ENCODE data around the gene TMEM88. TPM values are rescaled to one million over a fixed set of nuclear protein-coding genes. Genes with fewer than 3 reads are reported as not detected.
"Not testable (repeated sequence)": the region's sequence is repeated elsewhere in the genome, so short reads cannot be mapped to it uniquely, and the experiment has no call there.

TMEM88 gene
- total RNA-seq, 1 experiment from 2014 or later, result not detected

DNA sequence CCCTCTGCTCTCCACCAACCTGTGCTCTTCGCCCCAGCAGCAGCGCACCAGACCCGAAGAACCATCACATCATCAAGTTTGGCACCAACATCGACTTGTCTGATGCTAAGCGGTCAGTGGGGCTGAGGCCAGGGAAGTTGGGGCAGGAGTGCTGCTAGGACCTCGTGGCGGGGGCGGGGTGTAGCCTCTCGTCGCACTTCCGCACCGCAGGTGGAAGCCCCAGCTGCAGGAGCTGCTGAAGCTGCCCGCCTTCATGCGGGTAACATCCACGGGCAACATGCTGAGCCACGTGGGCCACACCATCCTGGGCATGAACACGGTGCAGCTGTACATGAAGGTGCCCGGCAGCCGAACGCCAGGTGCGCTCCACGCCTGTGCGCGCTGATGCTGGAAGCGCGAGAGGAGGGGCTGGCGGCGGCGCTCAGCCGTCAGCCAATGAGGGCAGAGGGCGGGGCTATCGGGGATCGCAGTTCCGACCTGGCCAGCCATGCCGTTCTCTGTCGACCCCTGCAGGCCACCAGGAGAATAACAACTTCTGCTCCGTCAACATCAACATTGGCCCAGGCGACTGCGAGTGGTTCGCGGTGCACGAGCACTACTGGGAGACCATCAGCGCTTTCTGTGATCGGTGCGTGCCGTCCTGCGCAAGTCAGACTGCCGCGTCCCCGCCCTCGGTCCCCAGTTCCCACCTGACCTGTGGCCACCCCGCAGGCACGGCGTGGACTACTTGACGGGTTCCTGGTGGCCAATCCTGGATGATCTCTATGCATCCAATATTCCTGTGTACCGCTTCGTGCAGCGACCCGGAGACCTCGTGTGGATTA, 3.2 kb upstream of the TMEM88 start:
- in situ Hi-C loops (cut with HindIII; ENCODE audit: low pct_unique_long_range_greater_than_20kb, low sequenced_read_pairs), result no loop called here
- DNase-seq (ENCODE audit: low read depth), result peak; percentile 74

DNA sequence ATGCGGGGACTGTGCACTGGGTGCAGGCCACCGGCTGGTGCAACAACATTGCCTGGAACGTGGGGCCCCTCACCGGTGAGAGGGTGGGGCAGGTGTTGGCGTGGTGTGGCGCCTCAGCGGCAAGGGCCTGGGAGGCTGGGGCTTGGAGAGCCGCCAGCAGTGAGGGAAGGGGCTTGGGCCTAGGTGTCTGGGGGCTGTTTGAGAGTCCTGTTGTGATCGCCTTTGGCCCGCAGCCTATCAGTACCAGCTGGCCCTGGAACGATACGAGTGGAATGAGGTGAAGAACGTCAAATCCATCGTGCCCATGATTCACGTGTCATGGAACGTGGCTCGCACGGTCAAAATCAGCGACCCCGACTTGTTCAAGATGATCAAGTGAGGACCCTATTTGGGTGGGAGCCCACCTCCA, 2.6 kb upstream of the TMEM88 start:
- DNase-seq (ENCODE audit: low read depth), result no peak
- in situ Hi-C loops (cut with HindIII; ENCODE audit: low pct_unique_long_range_greater_than_20kb, low sequenced_read_pairs), result no loop called here

DNA sequence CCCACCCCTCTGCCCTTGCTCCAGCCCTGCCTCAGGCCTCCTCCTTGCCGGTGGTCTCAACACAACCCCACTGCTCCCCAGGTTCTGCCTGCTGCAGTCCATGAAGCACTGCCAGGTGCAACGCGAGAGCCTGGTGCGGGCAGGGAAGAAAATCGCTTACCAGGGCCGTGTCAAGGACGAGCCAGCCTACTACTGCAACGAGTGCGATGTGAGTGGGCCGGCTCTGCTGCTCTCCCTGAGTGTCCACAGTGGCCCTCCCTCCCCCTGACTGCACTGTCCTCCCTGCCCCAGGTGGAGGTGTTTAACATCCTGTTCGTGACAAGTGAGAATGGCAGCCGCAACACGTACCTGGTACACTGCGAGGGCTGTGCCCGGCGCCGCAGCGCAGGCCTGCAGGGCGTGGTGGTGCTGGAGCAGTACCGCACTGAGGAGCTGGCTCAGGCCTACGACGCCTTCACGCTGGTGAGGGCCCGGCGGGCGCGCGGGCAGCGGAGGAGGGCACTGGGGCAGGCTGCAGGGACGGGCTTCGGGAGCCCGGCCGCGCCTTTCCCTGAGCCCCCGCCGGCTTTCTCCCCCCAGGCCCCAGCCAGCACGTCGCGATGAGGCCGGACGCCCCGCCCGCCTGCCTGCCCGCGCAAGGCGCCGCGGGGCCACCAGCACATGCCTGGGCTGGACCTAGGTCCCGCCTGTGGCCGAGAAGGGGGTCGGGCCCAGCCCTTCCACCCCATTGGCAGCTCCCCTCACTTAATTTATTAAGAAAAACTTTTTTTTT, 1.8 kb upstream of the TMEM88 start:
- DNase-seq (ENCODE audit: low read depth), result no peak
- in situ Hi-C loops (cut with HindIII; ENCODE audit: low pct_unique_long_range_greater_than_20kb, low sequenced_read_pairs), result no loop called here

DNA sequence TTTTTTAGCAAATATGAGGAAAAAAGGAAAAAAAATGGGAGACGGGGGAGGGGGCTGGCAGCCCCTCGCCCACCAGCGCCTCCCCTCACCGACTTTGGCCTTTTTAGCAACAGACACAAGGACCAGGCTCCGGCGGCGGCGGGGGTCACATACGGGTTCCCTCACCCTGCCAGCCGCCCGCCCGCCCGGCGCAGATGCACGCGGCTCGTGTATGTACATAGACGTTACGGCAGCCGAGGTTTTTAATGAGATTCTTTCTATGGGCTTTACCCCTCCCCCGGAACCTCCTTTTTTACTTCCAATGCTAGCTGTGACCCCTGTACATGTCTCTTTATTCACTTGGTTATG, 1.2 kb upstream of the TMEM88 start:
- no peak for DNase-seq (ENCODE audit: low read depth)
- in situ Hi-C loops (cut with HindIII; ENCODE audit: low pct_unique_long_range_greater_than_20kb, low sequenced_read_pairs), result no loop called here

DNA sequence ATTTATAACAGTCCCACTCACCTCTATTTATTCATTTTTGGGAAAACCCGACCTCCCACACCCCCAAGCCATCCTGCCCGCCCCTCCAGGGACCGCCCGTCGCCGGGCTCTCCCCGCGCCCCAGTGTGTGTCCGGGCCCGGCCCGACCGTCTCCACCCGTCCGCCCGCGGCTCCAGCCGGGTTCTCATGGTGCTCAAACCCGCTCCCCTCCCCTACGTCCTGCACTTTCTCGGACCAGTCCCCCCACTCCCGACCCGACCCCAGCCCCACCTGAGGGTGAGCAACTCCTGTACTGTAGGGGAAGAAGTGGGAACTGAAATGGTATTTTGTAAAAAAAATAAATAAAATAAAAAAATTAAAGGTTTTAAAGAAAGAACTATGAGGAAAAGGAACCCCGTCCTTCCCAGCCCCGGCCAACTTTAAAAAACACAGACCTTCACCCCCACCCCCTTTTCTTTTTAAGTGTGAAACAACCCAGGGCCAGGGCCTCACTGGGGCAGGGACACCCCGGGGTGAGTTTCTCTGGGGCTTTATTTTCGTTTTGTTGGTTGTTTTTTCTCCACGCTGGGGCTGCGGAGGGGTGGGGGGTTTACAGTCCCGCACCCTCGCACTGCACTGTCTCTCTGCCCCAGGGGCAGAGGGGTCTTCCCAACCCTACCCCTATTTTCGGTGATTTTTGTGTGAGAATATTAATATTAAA, 638 bp upstream of the TMEM88 start:
- in situ Hi-C loops (cut with HindIII; ENCODE audit: low pct_unique_long_range_greater_than_20kb, low sequenced_read_pairs), result no loop called here
- no peak for DNase-seq (ENCODE audit: low read depth)

DNA sequence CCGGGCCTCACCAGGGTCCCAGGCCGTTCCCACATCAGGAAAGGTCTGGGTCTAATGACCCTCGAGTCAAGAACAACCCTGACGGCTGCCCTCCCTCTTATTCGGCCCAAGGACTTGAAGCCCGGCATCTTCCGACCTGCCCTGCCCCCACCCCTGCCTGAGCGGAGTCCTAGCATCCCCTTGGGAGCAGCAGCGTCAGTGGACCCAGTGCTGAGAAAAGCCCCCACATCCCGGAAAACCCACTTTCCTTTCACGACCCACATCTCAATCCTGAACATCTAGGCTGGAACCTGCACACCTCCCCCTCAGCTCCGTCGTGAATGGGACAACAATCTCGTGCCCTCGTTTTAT, 769 bp downstream of the TMEM88 start:
- in situ Hi-C loops (cut with HindIII; ENCODE audit: low pct_unique_long_range_greater_than_20kb, low sequenced_read_pairs), result no loop called here
- no peak for DNase-seq (ENCODE audit: low read depth)

DNA sequence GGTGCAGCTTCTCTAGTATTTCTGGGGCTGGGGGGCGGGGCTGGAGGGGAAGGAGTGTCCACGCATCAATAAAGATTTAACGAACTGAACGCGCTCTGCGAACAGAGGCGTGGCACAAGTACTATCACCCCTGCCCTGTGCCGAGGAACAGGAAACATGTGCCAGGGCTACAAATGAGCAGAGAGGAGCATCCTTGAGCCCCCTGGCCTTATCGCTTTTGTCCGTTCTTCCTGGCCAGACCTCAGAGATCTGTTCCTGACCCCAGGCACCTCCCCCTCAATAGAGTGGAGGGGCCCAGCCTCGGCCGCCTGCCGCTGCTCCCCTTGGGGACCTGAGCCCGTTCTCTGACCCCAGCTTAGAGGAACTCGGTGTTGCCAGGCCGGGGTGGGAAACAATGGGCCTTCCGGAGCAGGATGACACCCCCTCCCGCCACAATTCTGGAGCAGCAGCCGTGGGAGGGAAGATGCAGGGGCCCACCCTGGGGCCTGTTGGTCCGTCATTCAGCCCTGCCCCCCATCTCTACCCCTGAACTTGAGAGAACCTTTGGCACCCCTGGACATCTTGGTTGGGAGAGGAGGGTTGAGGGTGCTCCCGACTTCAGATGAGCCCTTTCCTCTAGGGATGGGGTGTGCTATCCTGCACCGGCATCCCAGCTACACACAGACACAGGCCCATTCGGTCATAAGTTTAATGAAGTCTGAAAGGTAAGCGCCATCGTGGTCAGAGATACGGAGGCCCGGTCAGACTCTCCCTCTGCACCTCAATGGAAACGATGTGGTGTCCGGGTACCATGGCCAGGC, 1.3 kb downstream of the TMEM88 start:
- no peak for DNase-seq (ENCODE audit: low read depth)
- in situ Hi-C loops (cut with HindIII; ENCODE audit: low pct_unique_long_range_greater_than_20kb, low sequenced_read_pairs), result no loop called here

DNA sequence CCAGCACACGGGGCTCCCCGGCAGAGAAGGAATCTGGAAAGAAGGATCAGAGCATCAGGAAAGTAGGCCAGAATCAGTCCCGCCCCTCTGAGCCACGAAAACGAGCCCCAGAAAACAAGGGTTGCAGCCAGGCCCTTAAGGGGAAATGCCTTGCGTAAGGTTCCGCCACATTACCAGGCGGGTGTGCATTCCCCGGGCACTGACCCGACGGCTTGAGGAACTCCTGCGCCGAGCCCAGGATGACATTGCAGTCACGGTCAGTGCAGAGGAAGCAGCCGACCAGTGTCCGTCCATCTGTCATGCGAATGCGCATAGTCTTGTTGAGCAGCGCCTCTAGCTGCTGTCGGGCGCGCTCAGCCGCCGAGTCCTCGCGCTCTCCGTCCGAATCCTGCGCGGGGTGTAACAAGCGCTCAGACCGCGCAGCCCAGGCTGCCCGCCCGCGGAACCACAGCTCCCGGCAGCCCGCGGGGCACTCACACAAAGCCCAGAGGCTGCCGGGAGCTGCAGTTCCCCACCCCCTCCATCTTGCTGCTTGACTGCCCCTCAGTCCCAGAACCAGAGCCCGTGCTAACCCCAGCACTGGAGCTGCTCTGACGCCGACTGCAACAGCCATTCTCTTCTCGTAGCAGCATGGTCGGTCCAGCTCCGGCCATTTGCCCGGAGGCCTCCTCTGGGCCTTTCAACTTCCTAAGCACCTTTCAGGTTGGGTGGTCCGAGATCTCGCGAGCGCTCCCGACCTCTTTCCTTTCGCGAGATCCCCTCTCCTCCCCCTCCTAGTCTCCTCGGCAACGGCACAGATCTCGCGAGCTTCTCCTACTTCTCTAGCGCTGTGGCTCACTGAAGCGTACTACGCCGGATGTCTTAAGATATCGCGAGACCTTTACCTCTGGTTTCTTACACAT, 2.2 kb downstream of the TMEM88 start, which contains the start of gene NAA38:
Gene NAA38 (minus strand): TSS at position 749 of the 902 bp plus-strand sequence. CDS start 96 bp downstream, at position 653.
- in situ Hi-C loops (cut with HindIII; ENCODE audit: low pct_unique_long_range_greater_than_20kb, low sequenced_read_pairs), result no loop called here

DNA sequence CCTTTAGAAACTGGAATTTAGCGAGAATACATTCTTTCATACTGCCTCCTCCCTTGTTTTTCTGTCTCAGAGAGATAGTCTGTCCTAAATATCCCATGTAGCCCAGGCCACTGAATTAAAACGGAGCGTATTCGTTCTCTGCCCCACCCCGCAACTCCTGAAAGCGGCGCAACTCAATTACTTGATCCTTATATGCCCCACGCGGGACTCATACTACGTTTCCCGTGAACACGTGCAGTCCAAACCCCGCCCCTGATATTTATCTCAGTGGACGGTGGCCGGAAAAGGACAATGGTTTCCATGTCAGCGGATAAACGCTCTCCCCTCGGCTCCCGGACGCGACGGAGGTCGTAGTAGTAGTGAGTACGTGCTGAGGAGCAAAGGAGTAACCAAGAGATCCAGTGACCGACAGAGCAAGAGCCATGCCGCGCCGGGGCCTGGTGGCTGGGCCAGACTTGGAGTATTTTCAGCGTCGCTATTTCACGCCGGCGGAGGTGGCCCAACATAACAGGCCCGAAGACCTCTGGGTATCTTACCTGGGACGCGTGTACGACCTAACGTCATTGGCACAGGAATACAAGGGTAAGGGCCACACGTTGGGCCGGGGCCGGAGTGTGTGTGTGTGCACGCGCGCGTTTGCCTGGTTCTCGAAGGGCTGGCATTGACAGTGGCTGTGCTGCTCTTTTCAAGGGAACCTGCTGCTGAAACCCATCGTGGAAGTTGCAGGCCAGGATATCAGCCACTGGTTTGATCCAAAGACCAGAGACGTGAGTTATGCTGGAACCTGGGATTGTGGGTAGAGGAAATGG, 3.1 kb downstream of the TMEM88 start, which contains the start of gene CYB5D1:
Gene CYB5D1 (plus strand): TSS at position 291 of the 809 bp plus-strand sequence. CDS start 132 bp downstream, at position 423.
- in situ Hi-C loops (cut with HindIII; ENCODE audit: low pct_unique_long_range_greater_than_20kb, low sequenced_read_pairs), result no loop called here
- no peak for DNase-seq (ENCODE audit: low read depth)

More for the DNA sequence above, 2.2 kb downstream of the TMEM88 start, which contains the start of gene NAA38:
- peak; percentile 99 for DNase-seq (ENCODE audit: low read depth)

DNA sequence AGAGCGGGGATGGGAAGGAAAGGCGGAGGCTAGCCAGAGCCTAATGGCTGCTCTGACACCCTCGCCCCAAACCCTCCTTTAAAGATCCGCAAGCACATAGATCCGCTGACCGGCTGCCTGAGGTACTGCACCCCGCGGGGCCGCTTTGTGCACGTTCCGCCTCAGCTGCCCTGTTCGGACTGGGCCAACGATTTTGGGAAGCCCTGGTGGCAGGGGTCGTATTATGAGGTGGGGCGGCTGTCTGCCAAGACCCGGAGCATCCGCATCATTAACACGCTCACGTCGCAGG, 3.6 kb downstream of the TMEM88 start:
- DNase-seq (ENCODE audit: low read depth), result no peak
- in situ Hi-C loops (cut with HindIII; ENCODE audit: low pct_unique_long_range_greater_than_20kb, low sequenced_read_pairs), result no loop called here

DNA sequence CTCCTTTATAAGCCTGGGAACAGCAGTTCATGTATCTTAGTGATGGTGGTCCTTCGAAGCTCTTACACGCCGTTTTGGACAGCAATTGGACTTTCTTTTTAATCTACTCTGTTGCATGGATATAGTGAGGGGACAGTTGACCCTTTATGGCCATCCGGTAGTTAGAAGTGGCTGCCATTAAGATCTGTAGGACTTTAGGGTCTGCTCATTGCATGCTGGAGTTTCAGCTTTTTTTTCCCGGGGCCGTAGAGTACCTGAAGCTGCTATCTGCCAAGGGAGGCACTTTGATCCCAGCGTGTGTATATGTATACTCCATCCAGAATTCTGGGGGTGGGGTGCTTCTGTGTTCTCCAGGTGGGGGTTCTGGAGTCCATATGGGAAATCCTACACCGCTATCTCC, 4.2 kb downstream of the TMEM88 start:
- no peak for DNase-seq (ENCODE audit: low read depth)
- in situ Hi-C loops (cut with HindIII; ENCODE audit: low pct_unique_long_range_greater_than_20kb, low sequenced_read_pairs), result no loop called here

DNA sequence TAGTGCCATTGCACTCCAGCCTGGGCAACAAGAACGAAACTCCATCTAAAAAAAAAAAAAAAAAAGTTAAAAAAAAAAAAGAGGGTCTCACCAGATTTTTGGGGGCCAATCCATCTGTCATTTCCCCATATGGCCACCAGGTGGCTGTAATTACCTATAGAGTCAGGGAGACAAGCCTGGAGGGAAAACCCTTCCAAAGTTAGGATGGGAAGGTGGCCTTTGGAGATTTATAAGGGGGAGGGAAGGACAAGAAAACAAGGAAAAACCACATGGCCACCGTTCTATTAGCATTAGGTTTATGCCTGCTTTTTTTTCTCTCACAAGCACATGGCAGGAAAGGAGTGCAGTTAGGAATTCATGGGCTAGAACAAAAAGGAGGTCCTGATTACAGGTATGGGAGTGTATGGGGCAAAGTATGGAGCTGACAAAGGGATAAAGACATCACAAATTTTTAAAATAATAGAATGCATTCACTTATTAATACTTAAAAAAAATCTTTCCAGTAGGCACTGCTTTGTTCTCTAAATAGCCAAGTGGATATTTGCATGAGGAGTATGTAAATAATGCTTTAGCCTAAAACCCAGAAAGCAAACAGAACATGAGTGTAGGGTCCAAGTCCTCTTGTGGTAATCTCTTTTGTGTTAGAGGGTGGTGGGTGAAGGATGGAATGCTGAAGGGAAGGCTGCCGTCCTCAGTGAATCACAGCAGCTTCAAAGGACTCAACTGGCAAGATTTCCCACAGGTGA, 8.0 kb downstream of the TMEM88 start:
- in situ Hi-C loops (cut with HindIII; ENCODE audit: low pct_unique_long_range_greater_than_20kb, low sequenced_read_pairs), result no loop called here

DNA sequence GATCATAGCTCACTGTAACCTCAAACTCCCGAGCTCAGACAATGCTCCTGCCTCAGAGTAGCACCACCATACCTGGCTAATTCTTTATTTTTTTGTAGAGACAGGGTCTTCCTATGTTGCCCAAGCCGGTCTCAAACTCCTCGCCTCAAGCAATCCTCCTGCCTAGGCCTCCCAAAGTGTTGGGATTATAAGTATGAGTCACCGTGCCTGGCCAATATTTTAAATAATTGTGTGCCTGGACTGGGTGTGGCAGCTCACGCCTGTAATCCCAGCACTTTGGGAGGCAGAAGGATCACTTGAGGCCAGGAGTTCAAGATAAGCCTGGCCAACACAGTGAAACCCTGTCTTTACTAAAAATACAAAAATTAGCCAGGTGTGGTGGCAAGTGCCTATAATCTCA, 9.5 kb downstream of the TMEM88 start:
- in situ Hi-C loops (cut with HindIII; ENCODE audit: low pct_unique_long_range_greater_than_20kb, low sequenced_read_pairs); DNase-seq (ENCODE audit: low read depth): not testable (repeated sequence)

More for the DNA sequence above, 8.0 kb downstream of the TMEM88 start:
- DNase-seq (ENCODE audit: low read depth), result peak; percentile 53

DNA sequence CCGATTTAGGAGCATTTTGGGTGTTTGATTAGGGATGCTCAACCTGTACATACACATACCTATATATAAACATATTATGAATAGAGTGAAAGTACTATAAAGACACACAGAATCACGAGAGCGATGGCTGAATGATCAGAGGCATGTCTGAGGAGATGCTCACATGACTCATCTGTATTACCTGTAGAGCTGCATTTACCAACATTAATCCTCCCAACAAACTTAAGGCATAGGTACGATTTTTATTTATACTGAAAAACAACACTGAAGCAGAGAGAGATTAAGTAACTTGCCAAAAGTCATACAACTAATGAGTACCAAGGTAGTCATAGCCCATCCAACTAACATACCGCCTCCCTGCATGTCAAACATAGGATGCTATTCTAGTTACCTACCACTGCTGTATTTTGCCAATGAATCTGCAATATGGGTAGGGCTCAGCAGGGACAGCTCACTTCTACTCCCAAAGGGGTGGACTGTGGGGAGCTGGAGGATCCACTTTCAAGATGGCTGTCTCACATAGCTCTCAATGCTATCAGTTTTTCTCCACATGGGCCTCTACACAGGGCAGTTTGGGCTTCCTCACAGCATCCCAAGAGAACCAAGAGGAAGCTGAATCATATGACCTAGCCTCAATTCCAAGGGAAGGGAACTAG, 10.3 kb downstream of the TMEM88 start:
- DNase-seq (ENCODE audit: low read depth), result no peak
- in situ Hi-C loops (cut with HindIII; ENCODE audit: low pct_unique_long_range_greater_than_20kb, low sequenced_read_pairs), result no loop called here

DNA sequence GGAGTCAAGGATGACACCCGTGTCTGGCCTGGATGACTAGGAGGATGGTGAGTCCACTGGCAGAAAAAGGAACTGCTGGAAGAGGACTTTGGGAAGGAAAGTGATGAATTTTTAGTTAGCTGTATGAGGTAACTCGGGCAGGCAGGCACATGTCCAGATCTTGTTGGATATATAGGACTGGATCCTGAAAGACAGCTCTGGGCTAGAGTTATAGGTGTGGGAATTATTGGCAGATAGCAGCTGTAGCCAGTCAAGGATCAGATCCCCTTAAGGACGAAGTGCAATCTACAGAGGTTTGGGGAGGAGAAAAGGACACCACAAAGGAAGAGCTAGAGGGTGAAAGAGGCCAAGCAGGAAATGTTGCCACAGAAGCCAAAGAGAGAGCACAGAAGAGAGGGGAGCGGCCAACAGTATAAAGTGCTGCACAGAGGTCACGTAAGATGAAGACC, 13.0 kb downstream of the TMEM88 start:
- no peak for DNase-seq (ENCODE audit: low read depth)
- in situ Hi-C loops (cut with HindIII; ENCODE audit: low pct_unique_long_range_greater_than_20kb, low sequenced_read_pairs), result no loop called here

Data from Caki2 (cell line).